Naive thymus-derived CD8-positive, alpha-beta T cell (primary cell): Measurements from ENCODE around the gene ATF4. TPM values are rescaled to one million over a fixed set of nuclear protein-coding genes. Genes with fewer than 3 reads are reported as not detected.

ENCODE experiments used
- ATAC-seq, 2 donors: fragments of 150-1000 bp; cut with Tn5 transposase in 1 of 2; sonication (Bioruptor Pico), chemical (Tn5 transposase) in 1 of 2; 1 replicate in 1 of 2; 2 replicates in 1 of 2; pipeline ENCODE4 v1.10.0; 2021; ENCODE audit warnings: mild to moderate bottlenecking in 2 of 2, moderate library complexity in 2 of 2
- POLR2A ChIA-PET: fragments of 350-600 bp; sonication (Branson Sonifier 250); formaldehyde crosslinking; loops from one replicate; lab custom pipeline; 2021; ENCODE audit warnings: antibody characterized with exemption; lab: Charles Lee
- DNase-seq, 10 donors: peaks; one replicate each; pipeline versions ENCODE4 v3.0.0 to v3.0.0-alpha.2; 2020 to 2022
- H3K27ac Mint-ChIP-seq, 10 donors: one replicate each; pipeline ENCODE4 v1.8.0; 2020 to 2022; ENCODE audit warnings: mild to moderate bottlenecking in 10 of 10, mixed read lengths in 10 of 10, moderate library complexity in 4 of 10, inconsistent platforms in 1 of 10
- H3K27me3 Mint-ChIP-seq, 5 donors: one replicate each; pipeline ENCODE4 v1.8.0; 2021 to 2022; ENCODE audit warnings: mixed read lengths in 5 of 5
- H3K36me3 Mint-ChIP-seq, 3 donors: one replicate each; pipeline ENCODE4 v1.8.0; 2020 to 2022; ENCODE audit warnings: mixed read lengths in 3 of 3, mild to moderate bottlenecking in 2 of 3, inconsistent platforms in 1 of 3
- H3K4me1 Mint-ChIP-seq, 4 donors: one replicate each; pipeline ENCODE4 v1.8.0; 2021 to 2022; ENCODE audit warnings: mixed read lengths in 4 of 4
- H3K4me3 Mint-ChIP-seq, 10 donors: one replicate each; pipeline ENCODE4 v1.8.0; 2020 to 2022; ENCODE audit warnings: mild to moderate bottlenecking in 10 of 10, mixed read lengths in 10 of 10, moderate library complexity in 6 of 10, inconsistent platforms in 1 of 10
- H3K9me3 Mint-ChIP-seq, 9 donors: one replicate each; pipeline ENCODE4 v1.8.0; 2020 to 2022; ENCODE audit warnings: mixed read lengths in 9 of 9, mild to moderate bottlenecking in 3 of 9, inconsistent platforms in 1 of 9, moderate library complexity in 1 of 9
- polyA plus RNA-seq, 3 donors: library from polyadenylated mRNA; unstranded; fragments of 300-500 nt; fragmentation: Illumina TruSeq; gene quantifications; one replicate each; pipeline ENCODE4 v1.2.3, GENCODE V29; 2021
- total RNA-seq, 8 experiments: library from RNA in 2 of 8; stranded (reverse) in 2 of 8; gene quantifications; one replicate each; pipeline ENCODE4 v1.2.3 and lab custom pipeline; 2021 to 2026

ATF4 gene, protein sequence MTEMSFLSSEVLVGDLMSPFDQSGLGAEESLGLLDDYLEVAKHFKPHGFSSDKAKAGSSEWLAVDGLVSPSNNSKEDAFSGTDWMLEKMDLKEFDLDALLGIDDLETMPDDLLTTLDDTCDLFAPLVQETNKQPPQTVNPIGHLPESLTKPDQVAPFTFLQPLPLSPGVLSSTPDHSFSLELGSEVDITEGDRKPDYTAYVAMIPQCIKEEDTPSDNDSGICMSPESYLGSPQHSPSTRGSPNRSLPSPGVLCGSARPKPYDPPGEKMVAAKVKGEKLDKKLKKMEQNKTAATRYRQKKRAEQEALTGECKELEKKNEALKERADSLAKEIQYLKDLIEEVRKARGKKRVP
- total RNA-seq, result 100 to 1,000 TPM; 301 to 312 TPM
- 100 to 1,000 TPM in 1 of 3 donors, 10 to 100 TPM in 2; 51.9 to 122 (median 61.0) TPM for polyA plus RNA-seq
- total RNA-seq (lab: John Stamatoyannopoulos, UW), result 436 to 724 (median 587) reads per million in 6 experiments

- Mint-ChIP-seq H3K36me3 (peaks cover 8 to 60% (median 23%) of the 10 kb centered on the region in 3 donors), H3K27ac (peak within 1 kb of the TSS; percentile 91 to 100 (median 99)), H3K27me3 (peaks cover 0 to 4% (median 0%) of the 10 kb centered on the region in 5 donors), H3K4me3 (peak within 1 kb of the TSS; percentile 87 to 100 (median 98)), H3K9me3 (peaks cover 0 to 3% (median 0%) of the 10 kb centered on the region in 9 donors), H3K4me1 (peaks cover 20 to 63% (median 50%) of the 10 kb centered on the region in 4 donors)
- POLR2A ChIA-PET, result interaction anchor here (0.5 to 7.5 kb wide), 48 partner anchors 9 to 524 kb away, joined by 3 to 135 read pairs (median 4); partner anchors contain the start of genes APOBEC3D, CBX7, MIEF1 and RPL3
- peak in 9 of 10 donors; percentile 86 to 99 (median 96) for DNase-seq
- peak; percentile 47 to 60 for ATAC-seq
Measured at GRCh38 chr22:39520226-39521105, at the start of gene ATF4. Gene ATF4, plus strand, starts transcription at chr22:39520562. Its CDS starts 884 bp downstream, at chr22:39521446.

DNA sequence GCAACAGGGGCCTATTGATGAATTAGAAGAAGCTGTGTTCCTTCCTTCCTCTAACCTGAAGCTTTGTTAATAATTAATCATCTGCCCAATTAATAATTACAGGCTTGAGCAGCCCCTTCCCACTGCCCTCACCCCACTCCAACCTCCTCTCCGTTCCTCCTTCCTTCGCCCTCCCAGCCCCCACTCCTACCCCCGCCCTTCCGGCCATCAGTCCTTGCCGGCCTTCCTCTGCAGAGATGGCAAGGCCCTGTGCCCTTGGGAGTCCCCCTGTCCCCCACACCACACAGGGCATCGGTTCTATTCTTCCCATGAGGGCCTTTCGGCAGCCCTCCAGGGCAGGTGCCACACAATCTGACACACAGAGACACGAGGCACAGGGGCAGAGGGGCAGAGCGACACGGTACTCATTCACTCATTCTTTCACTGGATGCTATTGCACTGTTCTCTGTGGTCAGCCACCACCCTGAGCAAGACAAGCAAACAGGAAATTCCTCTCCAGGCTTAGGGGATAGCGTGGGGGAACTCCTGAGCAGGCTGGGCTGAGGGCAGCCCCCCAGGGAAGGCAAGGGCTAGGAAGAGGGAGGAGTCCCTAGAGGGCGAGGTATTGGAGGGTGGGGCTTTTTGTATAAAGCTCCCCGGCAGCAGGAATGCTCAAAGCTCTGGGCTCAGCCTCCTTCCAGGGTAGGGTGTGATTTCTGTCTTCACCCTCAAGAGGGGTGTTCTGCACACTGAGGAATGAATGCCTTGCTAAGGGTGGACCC is 48.8 kb upstream of the ATF4 start:
- Mint-ChIP-seq H3K27me3 (no peaks in the 10 kb centered on the region), H3K9me3 (no peaks in the 10 kb centered on the region), H3K4me1 (peaks cover 21 to 40% (median 34%) of the 10 kb centered on the region in 4 donors), H3K36me3 (no peaks in the 10 kb centered on the region), H3K27ac (peak overlapping the region in 9 of 10 donors; percentile 17 to 88 (median 73)), H3K4me3 (peak overlapping the region; percentile 8 to 83 (median 59))
- POLR2A ChIA-PET, result interaction anchor here (1.0 kb wide), 1 partner anchor 25 kb away, joined by 3 read pairs; no protein-coding TSS in a partner anchor
- DNase-seq (peak in 3 of 10 donors; percentile 12 to 29 (median 20)), ATAC-seq (peak; percentile 76 to 85)

DNA sequence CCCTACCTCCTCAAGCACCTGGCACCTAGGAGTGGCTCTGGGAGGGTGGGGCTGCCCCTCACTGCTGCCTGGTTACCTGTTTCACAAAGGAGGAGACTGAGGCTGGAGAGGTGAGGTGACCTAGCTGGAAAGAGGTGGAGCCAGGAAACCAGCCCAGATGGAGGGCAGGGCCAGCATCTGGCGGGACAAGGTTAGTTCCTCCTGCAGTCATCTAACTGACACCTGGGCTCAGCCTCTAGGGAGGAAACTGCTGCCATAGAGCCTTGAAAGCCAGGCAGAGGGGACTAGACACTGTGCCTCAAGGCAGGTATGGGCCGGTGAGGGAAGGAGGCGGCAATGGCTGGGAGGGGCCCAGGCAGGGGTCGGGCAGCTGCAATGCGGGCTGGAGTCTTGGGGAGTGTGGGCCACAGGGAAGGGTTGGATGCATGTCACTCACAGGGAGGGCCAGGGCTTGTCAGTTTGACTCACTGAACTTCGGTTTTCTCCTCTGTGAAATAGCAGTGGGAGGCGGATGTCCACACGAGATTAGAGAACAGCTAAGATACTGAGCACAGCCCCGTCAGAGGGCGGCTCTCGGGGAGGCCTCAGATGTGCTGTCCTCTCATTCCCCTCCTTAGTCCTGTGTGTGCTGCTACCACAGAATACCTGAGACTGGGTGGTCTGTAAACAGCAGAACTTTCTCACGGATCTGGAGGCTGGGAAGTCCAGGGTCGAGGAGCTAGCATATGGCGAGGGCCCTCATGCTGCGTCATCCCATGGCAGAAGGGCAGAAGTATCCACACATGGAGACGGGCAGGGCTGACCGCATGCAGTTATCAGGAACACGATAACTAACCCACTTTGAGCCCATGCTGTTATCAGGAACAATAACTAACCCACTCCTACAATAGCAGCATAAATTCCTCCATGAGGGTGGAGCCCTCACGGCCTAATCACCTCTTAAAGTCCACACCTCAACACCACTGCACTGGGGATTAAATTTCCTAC is 47.5 kb upstream of the ATF4 start:
- Mint-ChIP-seq H3K4me1 (peaks cover 18 to 40% (median 29%) of the 10 kb centered on the region in 4 donors), H3K4me3 (peak overlapping the region in 4 of 10 donors; percentile 23 to 62 (median 56)), H3K36me3 (no peaks in the 10 kb centered on the region), H3K27ac (peak overlapping the region in 4 of 10 donors; percentile 29 to 86 (median 52)), H3K9me3 (no peaks in the 10 kb centered on the region), H3K27me3 (no peaks in the 10 kb centered on the region)
- POLR2A ChIA-PET, result interaction anchor here (1.1 to 1.2 kb wide), 2 partner anchors 26 to 85 kb away, joined by 3 read pairs; no protein-coding TSS in a partner anchor
- DNase-seq (no peak), ATAC-seq (no peak)

DNA sequence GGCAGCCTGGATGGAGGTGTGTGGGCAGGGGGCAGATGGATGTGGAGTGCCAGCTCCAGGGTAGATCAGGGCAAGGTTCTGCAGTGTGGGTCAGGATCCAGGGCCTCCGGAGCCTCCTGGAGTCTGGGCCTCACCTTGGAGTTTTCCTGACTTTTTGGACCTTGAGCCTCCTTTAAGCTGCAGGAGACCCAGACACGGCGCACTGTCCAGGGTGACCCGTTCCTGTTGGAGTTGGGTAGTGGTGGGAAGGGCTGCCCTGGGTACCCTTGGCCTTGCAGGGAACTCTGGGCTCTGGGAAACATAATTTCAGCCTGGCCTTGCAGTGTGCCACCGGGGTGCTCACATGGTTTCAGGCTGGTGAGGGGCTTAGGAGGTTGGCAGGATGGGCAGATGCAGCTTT is 46.5 kb upstream of the ATF4 start:
- ATAC-seq, result no peak
- Mint-ChIP-seq H3K27ac (no peak overlapping the region), H3K27me3 (no peaks in the 10 kb centered on the region), H3K36me3 (no peaks in the 10 kb centered on the region), H3K9me3 (no peaks in the 10 kb centered on the region), H3K4me3 (no peak overlapping the region), H3K4me1 (peaks cover 16 to 33% (median 29%) of the 10 kb centered on the region in 4 donors)
- POLR2A ChIA-PET, result interaction anchor here (1.1 kb wide), 1 partner anchor 86 kb away, joined by 3 read pairs; no protein-coding TSS in a partner anchor
- no peak for DNase-seq

DNA sequence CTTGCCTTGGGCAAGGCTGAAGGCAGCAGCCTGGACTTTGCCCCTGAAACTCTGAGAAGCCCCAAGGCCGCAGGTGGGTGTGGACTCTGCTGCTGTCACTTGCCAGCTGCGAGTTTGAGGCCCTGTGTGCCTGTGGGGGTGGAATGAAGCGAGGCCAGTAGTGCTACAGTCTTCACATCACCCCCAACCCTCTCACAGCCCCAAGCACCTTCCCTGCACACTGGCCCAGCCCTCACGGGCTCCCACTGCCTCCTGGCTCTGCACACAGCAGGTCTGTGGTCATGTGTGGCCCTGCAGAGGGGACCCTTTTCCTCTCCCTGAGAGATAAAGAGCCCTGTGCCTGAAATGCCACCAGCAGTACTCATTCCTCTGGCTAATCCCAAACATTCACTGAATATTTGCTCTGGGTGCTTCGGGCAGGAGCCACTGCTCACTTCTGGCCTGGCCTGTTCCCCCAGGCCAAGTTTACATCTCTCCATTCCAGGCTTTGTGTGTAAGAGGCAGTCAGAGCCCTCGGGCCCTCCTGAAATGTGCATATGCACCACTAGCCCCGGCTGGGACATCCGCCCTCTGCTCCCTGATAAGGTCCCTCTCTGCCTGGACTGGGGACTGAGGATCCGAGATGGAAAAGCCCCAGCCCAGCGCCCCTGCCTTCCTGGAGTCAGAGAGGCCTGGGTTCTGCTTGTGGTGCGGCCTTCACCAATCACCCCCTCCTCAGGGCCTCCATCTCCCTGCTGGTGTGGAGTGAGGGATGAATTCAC is 45.8 kb upstream of the ATF4 start:
- H3K4me3 Mint-ChIP-seq, result no peak overlapping the region
- POLR2A ChIA-PET, result interaction anchor here (0.9 to 1.1 kb wide), 2 partner anchors 68 to 87 kb away, joined by 3 read pairs; no protein-coding TSS in a partner anchor
- ATAC-seq, result no peak
- peaks cover 16 to 33% (median 29%) of the 10 kb centered on the region in 4 donors for H3K4me1 Mint-ChIP-seq
- peak overlapping the region in 1 of 10 donors; percentile 25 for H3K27ac Mint-ChIP-seq
- H3K36me3 Mint-ChIP-seq, result no peaks in the 10 kb centered on the region
- DNase-seq, result no peak
- no peaks in the 10 kb centered on the region for H3K9me3 Mint-ChIP-seq
- H3K27me3 Mint-ChIP-seq, result no peaks in the 10 kb centered on the region

- POLR2A ChIA-PET, result interaction anchor here (0.6 to 1.3 kb wide), 4 partner anchors 29 to 669 kb away, joined by 3 to 6 read pairs (median 3); partner anchors contain the start of gene TAB1
- ATAC-seq (no peak), DNase-seq (no peak)
- Mint-ChIP-seq H3K4me1 (peaks cover 15 to 27% (median 24%) of the 10 kb centered on the region in 4 donors), H3K4me3 (no peak overlapping the region), H3K27ac (peak overlapping the region in 1 of 10 donors; percentile 53), H3K9me3 (no peaks in the 10 kb centered on the region), H3K36me3 (no peaks in the 10 kb centered on the region), H3K27me3 (no peaks in the 10 kb centered on the region)
Measured at GRCh38 chr22:39475337-39475736, 45.0 kb upstream of the ATF4 start.

- no peaks in the 10 kb centered on the region for H3K27me3 Mint-ChIP-seq
- no peak for DNase-seq
- ATAC-seq, result no peak
- no peak overlapping the region for H3K4me3 Mint-ChIP-seq
- H3K36me3 Mint-ChIP-seq, result no peaks in the 10 kb centered on the region
- no peaks in the 10 kb centered on the region for H3K9me3 Mint-ChIP-seq
- POLR2A ChIA-PET, result interaction anchor here (0.9 to 1.3 kb wide), 3 partner anchors 29 to 76 kb away, joined by 3 read pairs; partner anchors contain the start of gene TAB1
- H3K4me1 Mint-ChIP-seq, result peaks cover 14 to 22% (median 22%) of the 10 kb centered on the region in 4 donors
- H3K27ac Mint-ChIP-seq, result peak overlapping the region in 2 of 10 donors; percentile 8 to 53
Measured at GRCh38 chr22:39475902-39476301, 44.5 kb upstream of the ATF4 start.

GRCh38 chr22:39476664-39477063 is 43.7 kb upstream of the ATF4 start:
- Mint-ChIP-seq H3K9me3 (no peaks in the 10 kb centered on the region), H3K27ac (no peak overlapping the region), H3K36me3 (no peaks in the 10 kb centered on the region), H3K27me3 (no peaks in the 10 kb centered on the region), H3K4me1 (peaks cover 14 to 18% (median 16%) of the 10 kb centered on the region in 4 donors), H3K4me3 (no peak overlapping the region)
- POLR2A ChIA-PET, result interaction anchor here (1.3 kb wide), 1 partner anchor 30 kb away, joined by 3 read pairs; no protein-coding TSS in a partner anchor
- no peak for ATAC-seq
- DNase-seq, result no peak

- H3K4me1 Mint-ChIP-seq, result peaks cover 8 to 9% (median 8%) of the 10 kb centered on the region in 4 donors
- POLR2A ChIA-PET, result interaction anchor here (0.6 kb wide), 1 partner anchor 10 kb away, joined by 7 read pairs; no protein-coding TSS in a partner anchor
- H3K36me3 Mint-ChIP-seq, result no peaks in the 10 kb centered on the region
- H3K9me3 Mint-ChIP-seq, result no peaks in the 10 kb centered on the region
- H3K27ac Mint-ChIP-seq, result no peak overlapping the region
- H3K4me3 Mint-ChIP-seq, result no peak overlapping the region
- ATAC-seq, result no peak
- DNase-seq, result no peak
- H3K27me3 Mint-ChIP-seq, result no peaks in the 10 kb centered on the region
Measured at GRCh38 chr22:39477542-39477941, 42.8 kb upstream of the ATF4 start.

DNA sequence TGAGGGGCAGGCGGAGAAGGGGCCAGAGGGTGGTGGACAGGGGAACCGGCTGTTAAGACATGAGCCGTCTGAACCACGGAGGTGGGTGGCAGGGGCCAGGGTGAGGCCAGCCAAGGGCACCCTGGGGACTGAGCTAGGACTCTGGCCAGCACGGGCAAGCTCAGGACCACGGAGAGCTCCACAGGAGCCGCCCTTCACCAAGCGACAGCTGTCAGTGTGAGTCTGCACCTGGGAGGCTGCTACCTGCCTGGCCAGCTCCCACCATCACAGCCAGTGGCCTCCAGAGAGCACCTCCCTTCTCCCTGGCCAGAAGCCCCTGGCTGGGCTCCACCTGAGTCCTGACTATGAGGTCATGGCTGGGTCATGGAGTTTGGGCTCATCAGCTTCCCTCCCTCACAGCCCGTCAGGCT is 41.9 kb upstream of the ATF4 start:
- POLR2A ChIA-PET, result interaction anchor here (0.9 to 1.4 kb wide), 2 partner anchors 10 to 23 kb away, joined by 3 to 7 read pairs; partner anchors contain the start of gene MIEF1
- Mint-ChIP-seq H3K27me3 (no peaks in the 10 kb centered on the region), H3K36me3 (no peaks in the 10 kb centered on the region), H3K9me3 (no peaks in the 10 kb centered on the region), H3K27ac (no peak overlapping the region), H3K4me1 (peaks cover 0 to 6% (median 0%) of the 10 kb centered on the region in 4 donors), H3K4me3 (no peak overlapping the region)
- DNase-seq (peak in 1 of 10 donors; percentile 24), ATAC-seq (no peak)
